ENCODE data around the gene NDST1.
"Not testable (repeated sequence)": the region's sequence is repeated elsewhere in the genome, so short reads cannot be mapped to it uniquely, and the experiment has no call there.

NDST1 gene

GRCh38 chr5:150508828-150509227 is 897 bp downstream of the NDST1 start:
- no peak for DNase-seq

GRCh38 chr5:150509992-150510391 is 2.1 kb downstream of the NDST1 start:
- no peak for DNase-seq

DNA sequence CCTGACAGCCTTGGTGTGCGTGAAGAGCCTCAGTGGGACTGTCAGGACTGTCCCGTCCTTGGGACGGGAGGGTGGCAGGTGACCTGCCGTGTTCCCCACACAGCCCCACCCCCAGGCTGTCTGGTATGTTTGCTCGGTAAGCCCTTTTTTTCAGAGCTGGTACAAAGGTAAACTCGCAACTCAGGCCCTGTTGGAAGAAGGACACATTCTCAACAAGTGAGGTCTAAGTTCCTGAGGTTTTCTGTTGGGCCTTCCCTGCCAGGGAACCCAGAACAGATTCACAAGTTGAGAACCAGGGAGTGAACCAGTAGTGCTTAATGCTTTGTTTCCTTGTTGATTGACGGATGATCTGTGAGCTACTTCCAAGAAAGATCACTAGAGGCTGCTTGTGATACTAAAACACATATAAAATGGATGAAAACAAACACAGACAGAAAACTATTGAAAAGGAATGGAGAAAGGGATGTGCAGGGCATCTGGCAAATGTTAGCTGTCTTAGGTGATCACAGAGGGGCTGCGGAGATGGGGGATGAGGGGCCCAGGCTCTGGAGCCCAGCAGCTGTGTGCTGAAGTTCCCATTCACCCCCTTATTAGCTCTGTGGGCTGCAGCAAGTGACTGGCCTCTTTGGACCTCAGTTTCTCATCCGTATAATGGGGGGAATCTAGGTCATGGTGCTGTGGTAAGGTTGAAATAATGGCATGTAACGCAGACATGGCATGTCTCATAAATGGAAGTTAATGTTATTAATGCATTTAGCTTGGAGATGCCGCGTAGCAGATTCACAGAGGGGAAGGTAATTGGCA is 2.7 kb downstream of the NDST1 start:
- no peak for DNase-seq

GRCh38 chr5:150511578-150512367 is 3.8 kb downstream of the NDST1 start:
- DNase-seq = no peak

DNA sequence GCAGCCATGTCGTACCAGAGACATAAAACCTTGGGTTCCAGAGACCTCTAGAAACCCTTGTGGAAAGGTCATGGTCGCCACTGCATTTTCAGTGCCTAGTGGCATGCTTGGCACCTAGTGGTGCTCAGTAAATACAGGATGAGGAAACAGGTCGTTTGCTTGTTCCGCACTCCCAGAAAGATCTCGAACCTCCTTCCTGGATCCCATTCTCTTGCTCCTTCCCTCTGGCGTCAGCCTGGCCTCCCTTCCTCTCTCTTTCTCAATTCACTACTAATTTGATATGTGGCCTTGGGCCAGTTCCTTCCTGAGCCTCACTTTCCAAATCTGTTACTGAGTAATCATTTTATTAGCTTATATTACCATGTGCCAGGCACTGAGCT is 4.4 kb downstream of the NDST1 start:
- DNase-seq = no peak

DNA sequence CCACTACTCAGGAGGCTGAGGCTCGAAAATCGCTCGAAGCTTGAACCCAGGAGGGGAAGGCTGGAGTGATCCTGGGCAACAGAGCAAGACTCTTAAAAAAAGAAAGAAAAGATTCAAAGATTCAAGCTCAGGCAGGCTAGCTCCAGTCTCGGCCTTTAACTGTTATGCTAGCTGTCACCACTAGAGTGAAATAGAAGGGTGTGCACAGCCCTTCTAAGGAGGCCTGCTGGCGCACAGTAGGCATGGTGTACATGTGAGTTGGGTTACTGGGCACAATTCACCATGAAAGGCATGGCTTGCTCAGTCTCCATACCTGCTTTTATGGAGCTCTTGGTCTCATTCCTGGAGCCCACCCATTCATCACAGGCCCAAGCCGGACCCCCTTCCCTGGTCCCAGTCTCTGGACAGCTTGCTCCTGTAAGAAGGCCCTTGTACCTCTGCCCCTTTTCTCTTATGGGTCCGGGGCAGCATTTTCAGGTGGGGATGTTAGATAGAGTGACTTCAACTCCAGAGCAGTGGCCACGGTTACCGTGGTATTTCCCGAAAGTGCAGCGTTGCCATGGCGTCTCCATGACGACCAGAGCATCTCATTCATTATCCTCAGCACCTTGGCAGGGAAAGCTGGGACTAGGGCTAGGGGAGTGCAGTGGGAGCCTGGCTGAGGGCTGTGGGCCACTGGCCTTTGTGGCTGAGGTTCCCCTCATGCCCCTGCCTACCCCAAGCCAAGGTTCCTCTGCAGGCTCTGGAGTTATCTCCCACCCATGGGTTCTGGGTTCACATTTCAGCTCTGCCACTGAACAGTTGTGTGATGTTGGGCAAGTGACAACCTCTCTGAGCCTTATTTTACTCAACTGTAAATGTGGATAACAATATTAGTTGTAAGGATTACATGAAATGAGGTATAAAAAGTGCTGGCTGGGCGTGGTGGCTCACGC is 5.7 kb downstream of the NDST1 start:
- no peak for DNase-seq

- no peak for DNase-seq
Observed at GRCh38 chr5:150514708-150515211, 6.8 kb downstream of the NDST1 start.

- DNase-seq = no peak
Observed at GRCh38 chr5:150515446-150515845, 7.5 kb downstream of the NDST1 start.

DNA sequence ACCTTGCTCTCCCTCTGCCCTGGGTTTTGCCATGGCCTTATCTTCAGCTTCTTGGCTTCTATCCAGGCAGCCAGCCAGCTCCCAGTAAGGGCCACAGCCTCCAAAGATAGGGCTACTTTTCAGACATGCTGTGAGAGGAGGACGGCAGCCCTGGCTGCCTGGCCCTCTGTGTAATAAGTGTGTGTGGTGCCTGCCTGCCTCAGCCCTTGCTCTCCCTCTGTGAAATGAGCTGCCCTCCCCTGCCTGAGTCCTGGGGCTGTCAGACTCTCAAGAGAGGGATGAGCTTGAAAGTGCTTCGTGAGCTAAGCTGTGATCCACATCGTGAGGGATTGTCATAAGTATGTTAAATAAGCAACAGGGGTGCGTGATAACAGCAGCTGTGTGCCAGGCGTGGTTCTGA is 8.1 kb downstream of the NDST1 start:
- no peak for DNase-seq

GRCh38 chr5:150517272-150518152 is 9.6 kb downstream of the NDST1 start:
- DNase-seq = no peak

DNA sequence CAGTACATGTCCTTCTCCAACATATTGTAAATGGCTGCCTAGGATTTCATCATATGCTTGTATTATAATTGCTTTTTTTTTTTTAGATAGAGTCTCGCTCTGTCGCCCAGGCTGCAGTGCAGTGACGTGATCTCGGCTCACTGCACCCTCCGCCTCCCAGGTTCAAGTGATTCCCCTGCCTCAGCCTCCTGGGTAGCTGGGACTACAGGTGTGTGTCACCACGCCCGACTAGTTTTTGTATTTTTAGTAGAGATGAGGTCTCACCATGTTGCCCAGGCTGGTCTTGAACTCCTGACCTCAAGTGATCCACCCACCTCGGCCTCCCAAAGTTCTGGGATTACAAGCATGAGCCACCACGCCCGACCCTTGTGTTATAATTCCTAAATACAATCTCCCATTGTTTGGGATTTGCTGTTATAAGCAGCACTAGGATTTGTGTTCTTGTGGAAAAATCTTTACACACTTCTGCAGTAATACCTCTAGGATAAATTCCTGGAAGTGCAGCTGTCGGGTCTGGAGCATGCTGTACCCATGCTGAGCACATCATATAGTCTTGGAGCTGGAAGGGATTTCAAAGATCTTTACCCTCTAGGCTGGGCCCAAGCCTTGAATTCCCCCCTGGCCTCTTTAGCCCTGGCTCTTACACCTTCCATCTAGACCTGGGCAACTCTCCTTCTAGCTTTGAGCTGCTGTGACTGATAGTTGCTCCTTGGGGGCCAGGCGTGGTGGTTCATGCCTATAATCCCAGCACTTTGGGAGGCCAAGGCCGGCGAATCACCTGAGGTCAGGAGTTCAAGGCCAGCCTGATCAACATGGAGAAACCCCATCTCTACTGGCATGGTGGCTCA is 11.0 kb downstream of the NDST1 start:
- not testable (repeated sequence) for DNase-seq

GRCh38 chr5:150519560-150519945 is 11.6 kb downstream of the NDST1 start:
- DNase-seq = no peak

GRCh38 chr5:150519978-150520377 is 12.0 kb downstream of the NDST1 start:
- no peak for DNase-seq

DNA sequence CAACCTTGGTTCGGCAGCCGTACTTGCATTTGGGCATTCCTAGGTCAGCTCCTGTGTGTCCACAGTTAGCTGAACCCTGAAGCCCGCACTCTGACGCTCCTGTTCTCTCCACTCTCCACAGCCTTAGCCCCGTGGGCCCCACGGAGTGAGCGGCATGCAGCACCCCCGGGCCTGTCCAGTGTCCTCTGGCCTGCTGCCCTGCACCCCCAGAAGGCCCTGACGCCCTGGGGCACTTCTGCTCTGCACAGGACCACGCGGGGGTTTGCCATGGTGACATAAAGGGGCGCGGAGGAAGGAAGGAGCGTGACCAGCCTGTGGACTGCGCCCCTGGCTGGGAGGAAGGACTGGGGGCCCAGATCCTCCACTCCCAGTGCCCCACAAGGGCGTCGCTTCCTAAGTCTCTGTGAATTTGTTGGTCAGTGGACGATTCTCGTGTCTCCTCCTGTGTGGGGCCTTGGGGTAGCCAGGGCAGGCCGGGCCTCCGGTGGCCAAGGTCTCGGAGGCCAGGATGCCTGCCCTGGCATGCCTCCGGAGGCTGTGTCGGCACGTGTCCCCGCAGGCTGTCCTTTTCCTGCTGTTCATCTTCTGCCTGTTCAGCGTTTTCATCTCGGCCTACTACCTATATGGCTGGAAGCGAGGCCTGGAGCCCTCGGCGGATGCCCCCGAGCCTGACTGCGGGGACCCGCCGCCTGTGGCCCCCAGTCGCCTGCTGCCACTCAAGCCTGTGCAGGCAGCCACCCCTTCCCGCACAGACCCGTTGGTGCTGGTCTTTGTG is 13.0 kb downstream of the NDST1 start:
- no peak for DNase-seq

DNA sequence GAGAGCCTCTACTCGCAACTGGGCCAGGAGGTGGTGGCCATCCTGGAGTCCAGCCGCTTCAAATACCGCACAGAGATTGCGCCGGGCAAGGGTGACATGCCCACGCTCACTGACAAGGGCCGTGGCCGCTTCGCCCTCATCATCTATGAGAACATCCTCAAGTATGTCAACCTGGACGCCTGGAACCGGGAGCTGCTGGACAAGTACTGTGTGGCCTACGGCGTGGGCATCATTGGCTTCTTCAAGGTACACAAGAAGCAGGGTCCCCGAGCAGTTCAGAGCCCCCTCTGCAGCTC is 13.5 kb downstream of the NDST1 start:
- DNase-seq = no peak

- DNase-seq = no peak
Observed at GRCh38 chr5:150521939-150522503, 14.1 kb downstream of the NDST1 start.

- DNase-seq = no peak
Observed at GRCh38 chr5:150522504-150523414, 14.8 kb downstream of the NDST1 start.

GRCh38 chr5:150523472-150524350 is 15.8 kb downstream of the NDST1 start:
- no peak for DNase-seq

All from KG1 (cell line).